Body of pancreas (tissue), 4 donors: ENCODE results near the gene ALDOC.

Experiments
- CTCF ChIP-seq, 7 experiments: fragments of 450-650 bp in 4 of 7; fragments of 200-600 bp in 3 of 7; sonication (generic) in 3 of 7; IDR thresholded peaks; one replicate each; pipeline ENCODE4 v1.5.1; 2016 to 2019; ENCODE audit warnings: antibody characterized with exemption in 7 of 7
- POLR2A ChIP-seq, 3 donors: fragments of 450-650 bp; IDR thresholded peaks; one replicate each; pipeline ENCODE4 v1.6.1; 2016; ENCODE audit warnings: antibody characterized with exemption in 3 of 3, mild to moderate bottlenecking in 2 of 3

GRCh38 chr17:28549236-28550132, 27.2 kb downstream of the ALDOC start:
- TF ChIP-seq CTCF (IDR thresholded peaks at IDR 0.05): no peak
- no peak for TF ChIP-seq POLR2A (IDR thresholded peaks at IDR 0.05)
